HepG2 (cell line): Measurements from ENCODE around the gene PKP3. TPM values are rescaled to one million over a fixed set of nuclear protein-coding genes. Genes with fewer than 3 reads are reported as not detected.

Experiments
- FOXC1 ChIP-seq: sonication (generic); formaldehyde crosslinking; IDR thresholded peaks from 2 replicates; pipeline ENCODE4 v1.8.0; 2022; ENCODE audit warnings: mild to moderate bottlenecking, missing genetic modification reagents, borderline replicate concordance
- HNRNPK ChIP-seq: fragments of 200-400 bp; formaldehyde crosslinking; IDR thresholded peaks from 2 replicates; pipeline ENCODE4 v1.6.1; 2018; ENCODE audit warnings: low read length, low read depth, moderate library complexity, mild to moderate bottlenecking; ENCODE audit not compliant: poor library complexity, severe bottlenecking
- MTA3 ChIP-seq: sonication (generic); formaldehyde crosslinking; IDR thresholded peaks from 2 replicates; pipeline ENCODE4 v1.4.0; 2020; ENCODE audit warnings: missing genetic modification reagents
- PTBP1 ChIP-seq: fragments of 200-400 bp; formaldehyde crosslinking; IDR thresholded peaks from 2 replicates; pipeline ENCODE4 v1.6.1; 2018; ENCODE audit warnings: low read length, low read depth; ENCODE audit not compliant: poor library complexity, severe bottlenecking
- STAT5B ChIP-seq: sonication (generic); formaldehyde crosslinking; IDR thresholded peaks from 2 replicates; pipeline ENCODE4 v1.4.0; 2020; ENCODE audit warnings: missing genetic modification reagents
- U2AF1 ChIP-seq: fragments of 200-400 bp; formaldehyde crosslinking; optimal IDR thresholded peaks from 2 replicates; pipeline ENCODE3; 2017; ENCODE audit warnings: mild to moderate bottlenecking, low read depth, low read length
- YEATS2 ChIP-seq: sonication (generic); formaldehyde crosslinking; IDR thresholded peaks from 2 replicates; pipeline ENCODE4 v1.4.0; 2020; ENCODE audit warnings: missing genetic modification reagents, borderline replicate concordance
- ZMYM3 ChIP-seq: sonication (generic); formaldehyde crosslinking; IDR thresholded peaks from 2 replicates; pipeline ENCODE4 v1.5.1; 2020; ENCODE audit warnings: mild to moderate bottlenecking, missing genetic modification reagents
- ZNF160 ChIP-seq: sonication (generic); formaldehyde crosslinking; IDR thresholded peaks from 2 replicates; pipeline ENCODE4 v1.8.0; 2022; ENCODE audit warnings: mild to moderate bottlenecking, inconsistent platforms, missing genetic modification reagents
- ZNF367 ChIP-seq: sonication (generic); formaldehyde crosslinking; IDR thresholded peaks from 2 replicates; pipeline ENCODE4 v1.4.0; 2020; ENCODE audit warnings: missing genetic modification reagents, borderline replicate concordance
- ZNF703 ChIP-seq: sonication (generic); formaldehyde crosslinking; IDR thresholded peaks from 2 replicates; pipeline ENCODE4 v1.5.1; 2020; ENCODE audit warnings: missing genetic modification reagents, mild to moderate bottlenecking, moderate library complexity, borderline replicate concordance
- polyA plus RNA-seq, 8 experiments: library from polyadenylated mRNA; depleted of rRNA in 3 of 8; stranded (reverse) in 7 of 8; unstranded in 1 of 8; fragments of >200 nt; fragmentation: Illumina TruSeq in 4 of 8; extraction: Trizol in 4 of 8; gene quantifications; 2 replicates each; pipeline versions ENCODE4 v1.2.1 to v1.2.3, GENCODE V29; 2011 to 2016; ENCODE audit warnings: low read depth in 4 of 8, missing spikeins in 1 of 8, mixed read lengths in 1 of 8; ENCODE audit not compliant: insufficient read depth in 1 of 8
- total RNA-seq, 5 experiments: library from RNA; depleted of rRNA; stranded (reverse); fragments of >200 nt; fragmentation: Illumina TruSeq; extraction: Trizol; gene quantifications; 2 replicates each; pipeline ENCODE4 v1.2.3, GENCODE V29; 2016; ENCODE audit warnings: low read depth in 1 of 5
- TF ChIP-seq, protein P1 (sequence below): sonication (generic); formaldehyde crosslinking; IDR thresholded peaks from 2 replicates; pipeline ENCODE4 v1.8.0; 2022; ENCODE audit warnings: low read depth, missing genetic modification reagents
- TF ChIP-seq, protein P2 (sequence below): sonication (generic); formaldehyde crosslinking; IDR thresholded peaks from 2 replicates; pipeline ENCODE4 v1.5.0; 2020; ENCODE audit warnings: mild to moderate bottlenecking, missing genetic modification reagents, borderline replicate concordance
- TF ChIP-seq, protein P3 (sequence below): sonication (generic); formaldehyde crosslinking; IDR thresholded peaks from 2 replicates; pipeline ENCODE4 v1.5.1; 2020; ENCODE audit warnings: missing genetic modification reagents, mild to moderate bottlenecking, borderline replicate concordance
- TF ChIP-seq, protein P4 (sequence below), 2 experiments: sonication (generic) in 1 of 2; formaldehyde crosslinking in 1 of 2; IDR thresholded peaks; 2 replicates each; pipeline versions ENCODE4 v1.5.1 to v1.6.1; 2011 to 2020; ENCODE audit warnings: borderline replicate concordance in 1 of 2, low read depth in 1 of 2, low read length in 1 of 2, mild to moderate bottlenecking in 1 of 2, missing genetic modification reagents in 1 of 2, moderate library complexity in 1 of 2
- TF ChIP-seq, protein P5 (sequence below): IDR thresholded peaks from 2 replicates; pipeline ENCODE4 v1.6.1; 2016; ENCODE audit warnings: missing compliant biosample characterization, missing genetic modification reagents, borderline replicate concordance
- TF ChIP-seq, protein P6 (sequence below): sonication (generic); formaldehyde crosslinking; conservative IDR thresholded peaks from 2 replicates; pipeline ENCODE4 v1.8.0; 2022; ENCODE audit warnings: mild to moderate bottlenecking, moderate library complexity, missing genetic modification reagents

PKP3 gene
- total and polyA plus RNA-seq, 2 of the 13 experiments (the other 11 are each of a cell fraction or from before 2014, with no cell fraction given) = 18.0 to 28.7 TPM

DNA sequence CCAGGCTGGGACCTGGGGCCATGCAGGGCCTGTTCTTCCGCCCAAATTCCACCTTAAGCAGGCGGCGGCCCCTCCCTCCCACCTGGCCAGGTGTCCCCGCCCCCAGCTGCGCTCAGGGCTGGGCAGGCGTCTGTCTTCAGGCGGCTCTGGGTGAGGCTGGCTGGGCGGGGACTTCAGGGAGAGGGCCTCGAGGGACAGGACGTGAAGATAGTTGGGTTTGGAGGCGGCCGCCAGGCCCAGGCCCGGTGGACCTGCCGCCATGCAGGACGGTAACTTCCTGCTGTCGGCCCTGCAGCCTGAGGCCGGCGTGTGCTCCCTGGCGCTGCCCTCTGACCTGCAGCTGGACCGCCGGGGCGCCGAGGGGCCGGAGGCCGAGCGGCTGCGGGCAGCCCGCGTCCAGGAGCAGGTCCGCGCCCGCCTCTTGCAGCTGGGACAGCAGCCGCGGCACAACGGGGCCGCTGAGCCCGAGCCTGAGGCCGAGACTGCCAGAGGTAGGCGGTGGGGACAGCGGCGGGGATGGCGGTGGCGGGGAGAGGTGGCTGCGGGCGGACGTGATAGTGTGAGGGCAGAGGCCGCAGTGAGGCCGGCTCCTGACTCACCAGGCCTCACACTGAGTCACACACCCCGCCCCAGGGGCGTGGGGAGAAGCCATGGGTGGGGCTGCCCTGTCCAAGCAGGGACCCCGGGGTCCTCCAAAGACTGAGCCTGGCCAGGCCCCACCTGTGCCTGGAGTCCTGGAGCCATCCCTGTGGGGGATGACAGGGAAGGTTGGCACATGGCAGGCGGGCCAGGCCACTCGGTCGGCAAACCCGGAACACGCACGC is at the start of gene PKP3 (continued):
- TF ChIP-seq, protein P1, sequence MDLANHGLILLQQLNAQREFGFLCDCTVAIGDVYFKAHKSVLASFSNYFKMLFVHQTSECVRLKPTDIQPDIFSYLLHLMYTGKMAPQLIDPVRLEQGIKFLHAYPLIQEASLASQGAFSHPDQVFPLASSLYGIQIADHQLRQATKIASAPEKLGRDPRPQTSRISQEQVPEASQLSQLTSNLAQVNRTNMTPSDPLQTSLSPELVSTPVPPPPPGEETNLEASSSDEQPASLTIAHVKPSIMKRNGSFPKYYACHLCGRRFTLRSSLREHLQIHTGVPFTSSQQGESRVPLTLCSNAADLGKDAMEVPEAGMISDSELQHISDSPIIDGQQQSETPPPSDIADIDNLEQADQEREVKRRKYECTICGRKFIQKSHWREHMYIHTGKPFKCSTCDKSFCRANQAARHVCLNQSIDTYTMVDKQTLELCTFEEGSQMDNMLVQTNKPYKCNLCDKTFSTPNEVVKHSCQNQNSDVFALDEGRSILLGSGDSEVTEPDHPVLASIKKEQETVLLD (CRISPR knock-in tag) = 0 out of 2 replicates have a peak, but pooled peaks have one; percentile 9
- TF ChIP-seq HNRNPK = peak; percentile 69
- TF ChIP-seq STAT5B (CRISPR knock-in tag) = no peak
- no peak for TF ChIP-seq ZNF160
- TF ChIP-seq ZNF703 (CRISPR knock-in tag) = no peak
- TF ChIP-seq, protein P2, sequence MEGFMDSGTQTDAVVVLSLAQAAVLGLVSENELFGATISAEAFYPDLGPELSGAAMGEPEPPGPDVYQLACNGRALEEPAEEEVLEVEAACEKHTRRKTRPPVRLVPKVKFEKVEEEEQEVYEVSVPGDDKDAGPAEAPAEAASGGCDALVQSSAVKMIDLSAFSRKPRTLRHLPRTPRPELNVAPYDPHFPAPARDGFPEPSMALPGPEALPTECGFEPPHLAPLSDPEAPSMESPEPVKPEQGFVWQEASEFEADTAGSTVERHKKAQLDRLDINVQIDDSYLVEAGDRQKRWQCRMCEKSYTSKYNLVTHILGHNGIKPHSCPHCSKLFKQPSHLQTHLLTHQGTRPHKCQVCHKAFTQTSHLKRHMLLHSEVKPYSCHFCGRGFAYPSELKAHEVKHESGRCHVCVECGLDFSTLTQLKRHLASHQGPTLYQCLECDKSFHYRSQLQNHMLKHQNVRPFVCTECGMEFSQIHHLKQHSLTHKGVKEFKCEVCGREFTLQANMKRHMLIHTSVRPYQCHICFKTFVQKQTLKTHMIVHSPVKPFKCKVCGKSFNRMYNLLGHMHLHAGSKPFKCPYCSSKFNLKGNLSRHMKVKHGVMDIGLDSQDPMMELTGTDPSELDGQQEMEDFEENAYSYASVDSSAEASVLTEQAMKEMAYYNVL (CRISPR knock-in tag) = 0 out of 2 replicates have a peak, but pooled peaks have one; percentile 35
- TF ChIP-seq, protein P3, sequence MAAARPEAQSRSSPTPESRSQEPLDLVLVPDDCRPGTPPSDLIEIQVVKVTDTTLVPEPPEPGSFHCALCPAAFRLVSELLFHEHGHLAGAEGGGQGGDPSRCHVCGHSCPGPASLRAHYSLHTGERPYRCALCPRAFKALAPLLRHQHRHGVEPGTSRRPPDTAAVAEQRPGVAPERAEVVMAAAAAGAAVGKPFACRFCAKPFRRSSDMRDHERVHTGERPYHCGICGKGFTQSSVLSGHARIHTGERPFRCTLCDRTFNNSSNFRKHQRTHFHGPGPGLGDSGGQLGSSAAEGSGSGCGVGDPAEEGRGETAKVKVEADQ (CRISPR knock-in tag) = 0 out of 2 replicates have a peak, but pooled peaks have one; percentile 22
- TF ChIP-seq PTBP1 = peak; percentile 22
- TF ChIP-seq ZMYM3 (CRISPR knock-in tag) = no peak; the same call in 1 of the 2 replicates
- no peak for TF ChIP-seq YEATS2 (CRISPR knock-in tag)
- TF ChIP-seq, protein P4, sequence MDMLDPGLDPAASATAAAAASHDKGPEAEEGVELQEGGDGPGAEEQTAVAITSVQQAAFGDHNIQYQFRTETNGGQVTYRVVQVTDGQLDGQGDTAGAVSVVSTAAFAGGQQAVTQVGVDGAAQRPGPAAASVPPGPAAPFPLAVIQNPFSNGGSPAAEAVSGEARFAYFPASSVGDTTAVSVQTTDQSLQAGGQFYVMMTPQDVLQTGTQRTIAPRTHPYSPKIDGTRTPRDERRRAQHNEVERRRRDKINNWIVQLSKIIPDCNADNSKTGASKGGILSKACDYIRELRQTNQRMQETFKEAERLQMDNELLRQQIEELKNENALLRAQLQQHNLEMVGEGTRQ (IDR thresholded peaks at IDR 0.05; ENCODE audit: low read depth, low read length) = no peak
- TF ChIP-seq, protein P4 (CRISPR knock-in tag; IDR thresholded peaks at IDR 0.05; ENCODE audit: borderline replicate concordance) = no peak
- no peak for TF ChIP-seq U2AF1
- no peak for TF ChIP-seq FOXC1 (CRISPR knock-in tag)
- no peak for TF ChIP-seq ZNF367 (CRISPR knock-in tag)
- TF ChIP-seq MTA3 (CRISPR knock-in tag) = no peak
- TF ChIP-seq, protein P5, sequence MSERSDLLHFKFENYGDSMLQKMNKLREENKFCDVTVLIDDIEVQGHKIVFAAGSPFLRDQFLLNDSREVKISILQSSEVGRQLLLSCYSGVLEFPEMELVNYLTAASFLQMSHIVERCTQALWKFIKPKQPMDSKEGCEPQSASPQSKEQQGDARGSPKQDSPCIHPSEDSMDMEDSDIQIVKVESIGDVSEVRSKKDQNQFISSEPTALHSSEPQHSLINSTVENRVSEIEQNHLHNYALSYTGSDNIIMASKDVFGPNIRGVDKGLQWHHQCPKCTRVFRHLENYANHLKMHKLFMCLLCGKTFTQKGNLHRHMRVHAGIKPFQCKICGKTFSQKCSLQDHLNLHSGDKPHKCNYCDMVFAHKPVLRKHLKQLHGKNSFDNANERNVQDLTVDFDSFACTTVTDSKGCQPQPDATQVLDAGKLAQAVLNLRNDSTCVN (CRISPR knock-in tag) = no peak
- TF ChIP-seq, protein P6, sequence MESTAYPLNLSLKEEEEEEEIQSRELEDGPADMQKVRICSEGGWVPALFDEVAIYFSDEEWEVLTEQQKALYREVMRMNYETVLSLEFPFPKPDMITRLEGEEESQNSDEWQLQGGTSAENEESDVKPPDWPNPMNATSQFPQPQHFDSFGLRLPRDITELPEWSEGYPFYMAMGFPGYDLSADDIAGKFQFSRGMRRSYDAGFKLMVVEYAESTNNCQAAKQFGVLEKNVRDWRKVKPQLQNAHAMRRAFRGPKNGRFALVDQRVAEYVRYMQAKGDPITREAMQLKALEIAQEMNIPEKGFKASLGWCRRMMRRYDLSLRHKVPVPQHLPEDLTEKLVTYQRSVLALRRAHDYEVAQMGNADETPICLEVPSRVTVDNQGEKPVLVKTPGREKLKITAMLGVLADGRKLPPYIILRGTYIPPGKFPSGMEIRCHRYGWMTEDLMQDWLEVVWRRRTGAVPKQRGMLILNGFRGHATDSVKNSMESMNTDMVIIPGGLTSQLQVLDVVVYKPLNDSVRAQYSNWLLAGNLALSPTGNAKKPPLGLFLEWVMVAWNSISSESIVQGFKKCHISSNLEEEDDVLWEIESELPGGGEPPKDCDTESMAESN (CRISPR knock-in tag) = peak; percentile 85
